HG03064 (cell line): ENCODE data around the gene NKPD1.

ENCODE experiments used
- ATAC-seq: cut with Tn5 transposase; IDR thresholded peaks from one replicate; pipeline ENCODE4 v1.9.1; 2021; ENCODE audit warnings: low read depth; ENCODE audit not compliant: unreplicated experiment

NKPD1 gene

DNA sequence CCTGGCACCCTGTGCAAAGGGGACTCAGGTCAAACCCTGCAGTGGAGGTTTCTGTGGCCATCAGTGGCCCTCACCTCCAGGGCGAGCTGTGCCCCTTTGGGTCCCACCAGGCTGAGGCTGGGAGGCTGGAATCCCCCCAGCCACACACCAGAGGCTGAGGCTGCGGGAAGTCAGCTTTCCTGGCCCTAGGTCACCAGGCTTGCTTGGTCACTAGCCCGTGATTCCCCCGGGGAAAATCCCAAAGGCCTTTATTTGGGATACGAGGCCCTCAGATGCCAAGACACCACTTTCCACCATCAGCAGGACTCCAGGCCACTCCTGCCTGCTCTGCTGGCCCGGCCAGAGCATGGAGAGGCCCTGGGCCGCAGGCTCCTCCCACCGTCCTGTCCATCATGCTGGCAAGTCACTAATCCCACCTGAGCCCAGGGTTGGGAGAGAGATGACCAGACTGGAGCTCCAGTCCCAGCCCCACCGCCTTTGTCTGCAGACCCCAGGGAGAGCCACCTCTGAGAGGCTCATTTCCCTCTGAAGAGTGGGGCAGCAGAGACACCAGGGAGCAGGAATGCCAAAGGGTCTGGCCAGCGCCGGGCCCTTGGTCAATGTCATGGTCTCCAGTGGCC lies 4.7 kb downstream of the NKPD1 start:
- ATAC-seq: no peak

DNA sequence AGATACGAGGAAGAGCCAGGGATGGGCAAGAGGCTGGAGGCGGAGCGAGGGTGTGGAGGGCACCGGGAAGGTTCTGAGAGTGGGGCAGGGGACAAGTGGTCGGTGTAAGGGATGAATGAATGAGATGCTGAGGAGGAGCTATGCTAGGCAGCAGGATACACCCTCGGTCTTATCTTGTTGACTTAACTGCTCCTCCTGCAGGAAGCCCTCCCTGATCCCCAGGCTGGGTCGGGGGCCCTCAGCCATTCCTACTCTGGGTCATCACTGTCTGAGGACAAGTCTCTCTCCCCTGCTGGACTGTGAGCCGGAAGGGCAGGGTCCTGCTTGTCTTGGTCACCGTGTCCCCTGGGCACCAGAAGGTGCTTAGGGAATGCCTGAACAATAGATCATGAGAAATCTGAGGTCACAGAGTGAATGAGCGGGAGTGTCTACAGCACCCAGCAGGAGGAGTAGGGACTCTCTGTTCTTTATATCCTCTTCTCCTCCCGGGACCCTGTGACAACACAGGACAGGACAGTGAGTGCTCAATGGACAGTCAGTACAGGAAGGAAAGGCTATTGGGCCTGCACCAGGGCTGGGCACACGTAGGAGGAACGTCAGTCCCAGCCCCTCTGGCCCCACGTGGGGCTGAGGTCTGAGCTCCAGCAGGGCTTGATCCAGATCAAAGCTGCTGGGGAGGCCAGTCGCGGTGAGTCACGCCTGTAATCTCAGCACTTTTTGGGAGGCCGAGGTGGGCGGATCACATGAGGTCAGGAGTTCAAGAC lies 6.5 kb downstream of the NKPD1 start:
- no peak for ATAC-seq

DNA sequence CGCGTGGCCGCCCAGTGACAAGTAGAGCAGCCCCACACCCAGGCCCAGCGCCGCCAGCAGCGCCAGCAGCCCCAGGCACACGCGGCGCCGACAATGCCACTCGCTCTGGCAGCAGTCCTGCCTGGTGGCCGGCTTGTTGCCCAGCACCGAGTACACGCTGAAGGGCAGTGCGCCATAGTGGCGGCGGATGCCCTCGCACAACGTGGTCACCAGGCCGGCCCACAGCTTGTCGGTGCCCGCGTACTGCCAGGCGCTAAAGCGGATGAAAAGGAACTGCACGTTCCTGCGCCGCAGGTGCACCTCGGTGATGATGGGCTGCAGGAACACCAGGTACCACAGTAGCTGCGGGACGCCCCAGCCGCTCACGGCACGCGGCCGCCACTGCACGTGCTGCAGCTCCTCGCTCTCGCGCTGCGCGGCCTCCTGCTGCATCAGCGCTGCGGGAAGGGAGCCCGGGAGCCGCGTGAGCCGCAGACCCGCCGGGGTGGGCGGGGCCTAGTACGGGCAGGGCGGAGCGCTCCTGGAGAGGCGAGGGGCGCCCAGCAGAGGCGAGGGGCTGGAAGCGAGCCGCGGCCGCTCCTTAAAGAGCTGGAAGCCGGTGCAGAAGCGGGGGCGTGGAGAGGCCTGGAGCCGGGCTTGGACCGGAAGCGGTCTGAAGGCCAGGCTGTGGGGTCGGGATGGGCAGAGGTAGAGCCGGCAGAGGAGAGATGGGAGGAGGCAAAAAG lies 7.3 kb downstream of the NKPD1 start:
- ATAC-seq: no peak

DNA sequence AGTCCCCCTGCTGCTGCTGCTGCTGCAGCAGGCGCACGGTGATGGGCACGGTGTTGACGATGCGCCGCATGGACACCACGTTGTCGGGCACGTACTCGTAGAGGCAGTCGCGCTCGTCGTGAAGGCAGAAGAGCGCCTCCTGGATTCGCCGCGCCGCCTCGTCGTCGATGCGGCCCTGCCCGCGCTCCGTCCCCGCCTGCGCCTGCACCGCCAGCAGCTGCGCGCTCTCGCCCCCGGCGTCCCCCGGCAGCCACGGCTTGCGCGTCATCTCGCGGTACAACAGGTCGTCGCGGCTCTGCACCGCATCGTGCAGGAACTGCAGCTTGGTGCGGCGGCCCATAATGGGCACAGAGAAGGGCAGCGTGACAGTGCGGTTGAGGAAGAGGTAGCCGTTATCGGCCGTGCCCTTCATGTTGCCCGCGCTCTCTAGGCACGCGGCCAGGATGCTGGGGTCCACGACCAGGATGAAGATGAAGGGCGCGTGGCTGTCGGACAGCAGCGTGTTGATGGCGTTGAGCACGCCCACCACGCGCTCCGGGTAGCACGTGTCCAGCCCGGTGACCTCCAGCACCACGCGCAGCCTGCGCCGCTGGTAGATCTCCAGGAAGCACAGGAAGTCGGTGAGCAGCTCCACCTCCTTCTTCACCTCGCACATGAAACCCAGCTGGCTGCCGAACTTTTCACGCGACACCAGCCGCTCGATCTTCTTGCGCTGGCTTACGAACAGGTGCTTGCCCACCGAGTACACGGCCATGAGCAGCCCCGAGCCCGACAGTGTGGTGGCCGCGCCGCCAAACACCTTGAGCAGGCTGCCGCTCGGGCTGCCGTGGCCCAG lies 8.1 kb downstream of the NKPD1 start:
- ATAC-seq: no peak

DNA sequence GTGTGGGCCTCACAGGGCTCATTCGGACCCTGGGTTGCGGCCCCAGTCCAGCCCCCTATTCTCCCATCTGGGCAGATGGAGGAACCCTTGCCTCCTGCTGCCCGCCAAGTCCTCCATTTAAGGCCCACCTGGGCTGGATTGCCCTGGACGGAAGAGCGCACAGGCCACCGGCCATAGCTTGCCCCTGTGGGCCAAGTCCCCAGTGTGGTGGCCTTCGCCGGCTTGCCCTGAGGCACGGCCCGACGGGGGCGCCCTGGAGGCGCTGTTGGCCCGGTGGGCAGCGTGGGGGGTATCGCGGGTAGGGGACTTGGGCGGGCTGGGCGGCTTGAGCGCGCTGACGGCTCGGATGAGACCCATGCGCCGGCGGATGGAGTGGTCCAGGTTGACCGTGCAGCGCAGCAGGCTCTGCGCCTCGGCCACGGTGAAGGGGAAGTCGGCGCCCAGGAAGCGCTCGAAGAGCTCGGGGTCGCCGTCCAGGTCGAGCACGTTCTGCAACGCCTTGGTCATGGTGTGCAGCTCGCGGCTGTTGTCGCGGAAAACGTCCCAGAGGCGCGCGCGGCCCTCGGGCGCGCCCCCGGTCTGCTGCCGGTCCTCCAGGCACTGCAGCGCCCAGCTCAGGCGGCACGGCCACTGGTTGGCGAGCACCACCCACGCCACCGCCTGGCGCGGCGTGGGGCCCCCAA lies 8.8 kb downstream of the NKPD1 start:
- no peak for ATAC-seq

DNA sequence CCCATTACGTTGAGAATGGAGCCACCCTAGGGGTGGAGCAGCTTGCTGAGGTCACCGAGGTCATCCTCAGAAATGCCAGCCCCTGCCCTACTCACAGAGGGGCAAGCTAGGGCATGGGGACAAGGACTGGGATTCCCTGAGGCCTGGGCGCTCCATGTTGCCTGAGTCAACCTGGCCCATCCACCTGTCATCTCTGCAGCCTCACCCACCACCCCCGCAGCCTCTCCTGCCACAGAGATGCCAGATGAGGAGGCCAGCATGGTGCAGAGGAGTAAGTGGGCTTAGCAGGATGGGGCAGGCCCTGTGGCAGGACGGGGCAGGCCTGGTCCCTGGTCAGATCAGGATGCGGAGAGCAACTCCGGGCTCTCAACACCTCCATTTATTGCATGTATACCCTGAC lies 9.5 kb downstream of the NKPD1 start:
- no peak for ATAC-seq

DNA sequence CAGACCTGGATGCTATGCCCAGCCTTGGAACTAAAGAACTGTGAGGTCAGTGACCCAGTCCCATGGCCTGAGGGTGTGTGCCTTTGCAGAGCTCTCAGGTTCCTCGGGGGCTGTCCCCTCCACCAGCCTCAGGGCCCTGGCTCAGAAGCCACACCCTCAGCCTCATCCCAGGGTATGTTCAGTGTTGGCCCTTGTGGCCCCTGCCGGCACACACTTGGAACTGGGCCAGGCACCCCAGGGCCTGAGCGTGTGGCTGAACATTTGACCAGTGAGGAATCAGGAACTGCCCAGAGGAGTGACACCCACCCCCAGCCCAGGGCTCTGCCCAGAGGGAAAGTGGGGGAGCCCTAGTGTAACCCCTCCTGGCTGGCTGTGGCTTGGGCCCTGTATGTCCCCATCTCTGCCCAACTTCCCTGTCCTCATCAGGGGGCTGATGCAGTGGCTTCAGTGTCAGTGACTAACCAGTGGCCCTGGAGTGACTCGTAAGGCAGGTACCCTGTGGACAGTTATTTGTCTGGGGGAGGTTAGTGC lies 10.0 kb downstream of the NKPD1 start:
- no peak for ATAC-seq

DNA sequence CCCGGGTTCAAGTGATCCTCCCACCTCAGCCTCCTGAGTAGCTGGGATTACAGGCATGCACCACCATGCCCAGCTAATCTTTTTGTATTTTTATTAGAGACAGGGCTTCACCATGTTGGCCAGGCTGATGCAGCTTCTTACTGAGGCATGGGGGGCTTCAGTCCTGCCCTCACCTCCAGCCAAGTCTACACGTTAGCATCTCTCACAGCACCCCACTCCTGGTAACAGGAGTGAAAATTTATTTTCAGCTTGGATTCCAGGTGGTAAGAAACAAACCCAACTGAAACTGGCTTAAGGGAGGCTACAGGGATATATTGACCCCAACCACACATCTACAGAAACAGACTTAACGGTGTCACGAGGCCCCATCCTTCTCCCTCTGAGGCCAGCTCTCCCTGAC lies 10.6 kb downstream of the NKPD1 start:
- ATAC-seq: no peak

DNA sequence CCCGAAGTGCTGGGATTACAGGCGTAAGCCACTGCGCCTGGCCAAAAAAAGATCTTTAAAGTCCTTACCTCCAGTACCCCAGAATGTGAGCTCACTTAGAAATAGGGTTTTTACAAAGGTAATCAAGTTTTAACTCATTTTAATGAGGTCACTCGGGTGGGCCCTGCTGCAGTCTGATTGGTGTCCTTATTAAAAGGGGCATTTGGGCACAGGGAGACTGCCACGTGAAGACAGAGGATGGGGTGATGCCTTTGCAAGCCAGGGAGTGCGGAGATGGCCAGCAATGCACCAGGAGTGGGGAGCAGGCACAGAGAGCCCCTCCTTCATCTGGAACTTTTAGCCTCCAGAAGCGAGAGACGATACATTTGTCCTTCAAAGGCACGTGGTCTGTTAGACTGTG lies 11.7 kb downstream of the NKPD1 start:
- ATAC-seq: no peak

DNA sequence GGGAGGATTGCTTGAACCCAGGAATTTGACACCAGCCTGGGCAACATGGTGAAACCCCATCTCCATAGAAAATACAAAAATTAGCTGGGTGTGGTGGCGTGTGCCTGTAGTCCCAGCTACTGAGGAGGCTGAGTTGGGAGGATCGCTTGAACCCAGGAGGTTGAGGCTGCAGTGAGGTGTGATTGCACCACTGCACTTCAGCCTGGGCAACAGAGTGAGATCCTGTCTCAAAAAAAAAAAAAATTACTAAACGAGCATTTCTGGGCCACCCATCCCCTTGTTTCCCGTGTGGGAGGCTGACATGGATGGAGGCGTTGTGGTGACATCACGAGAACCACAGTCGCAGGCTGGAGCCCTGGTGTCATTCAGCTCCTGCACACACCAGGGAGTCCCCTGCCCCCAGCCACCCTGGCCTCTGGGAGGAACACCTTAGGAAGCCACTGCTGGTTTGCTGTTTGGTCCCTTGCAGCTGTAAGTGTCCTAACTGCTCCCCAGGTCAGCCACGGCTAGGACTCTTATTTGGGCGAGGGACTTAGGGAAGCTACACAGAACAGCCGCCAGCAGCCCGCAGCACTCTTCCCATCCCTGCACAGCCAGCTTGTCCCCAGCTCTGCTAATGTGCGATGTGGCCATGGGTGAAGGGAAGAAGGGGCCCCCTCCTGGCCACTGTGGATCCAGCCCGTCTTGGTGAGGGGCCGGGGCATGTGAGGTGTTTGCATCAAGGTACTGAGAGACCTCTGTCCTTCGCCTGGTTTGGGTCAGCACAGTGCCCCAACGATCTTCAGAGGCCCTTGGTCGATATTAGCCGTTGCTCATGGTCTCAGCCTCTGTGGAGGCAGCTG lies 12.7 kb downstream of the NKPD1 start:
- no peak for ATAC-seq

DNA sequence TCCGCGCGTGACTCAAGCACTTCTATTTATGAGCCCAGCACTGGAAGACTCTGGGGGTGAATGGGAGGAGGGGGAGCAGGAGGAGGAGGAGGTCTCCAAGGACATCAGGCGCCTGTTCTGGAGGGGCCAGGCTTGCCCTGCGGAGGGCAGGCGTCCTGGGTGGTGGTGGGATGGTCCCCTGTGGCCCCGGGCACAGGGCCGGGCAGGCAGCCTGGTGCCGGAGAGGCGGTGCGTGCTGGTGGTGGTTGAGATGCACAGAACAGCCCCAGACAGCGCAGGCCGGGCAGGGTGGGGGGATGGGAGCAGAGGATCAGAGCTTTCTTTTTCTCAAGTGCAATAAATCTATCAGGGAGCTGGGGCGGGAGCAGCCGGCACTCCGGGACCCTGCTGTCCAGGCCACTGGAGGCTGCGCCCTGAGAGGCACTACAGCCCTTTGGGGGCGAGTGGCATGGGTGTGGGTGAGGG lies 14.0 kb downstream of the NKPD1 start:
- ATAC-seq: no peak

DNA sequence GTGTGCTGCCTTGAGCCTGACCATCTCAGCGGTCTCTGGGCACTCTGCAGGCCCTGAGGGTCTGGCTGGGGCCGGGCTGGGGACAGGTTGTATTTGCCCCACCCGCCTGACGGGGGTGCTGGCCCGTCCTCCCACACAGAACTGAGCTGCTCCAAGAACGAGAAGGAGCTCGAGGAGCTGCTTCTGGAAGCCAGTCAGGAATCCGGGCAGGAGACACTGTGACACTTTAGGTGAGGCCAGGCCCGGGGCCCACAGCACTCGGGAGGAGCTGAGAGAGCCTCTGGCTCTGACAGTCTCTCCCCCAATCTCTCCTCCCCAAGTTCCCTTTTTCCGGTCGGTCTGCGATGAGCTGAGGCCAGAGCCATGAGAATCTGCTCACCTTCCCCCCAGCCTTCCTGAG lies 14.5 kb downstream of the NKPD1 start:
- ATAC-seq: no peak

DNA sequence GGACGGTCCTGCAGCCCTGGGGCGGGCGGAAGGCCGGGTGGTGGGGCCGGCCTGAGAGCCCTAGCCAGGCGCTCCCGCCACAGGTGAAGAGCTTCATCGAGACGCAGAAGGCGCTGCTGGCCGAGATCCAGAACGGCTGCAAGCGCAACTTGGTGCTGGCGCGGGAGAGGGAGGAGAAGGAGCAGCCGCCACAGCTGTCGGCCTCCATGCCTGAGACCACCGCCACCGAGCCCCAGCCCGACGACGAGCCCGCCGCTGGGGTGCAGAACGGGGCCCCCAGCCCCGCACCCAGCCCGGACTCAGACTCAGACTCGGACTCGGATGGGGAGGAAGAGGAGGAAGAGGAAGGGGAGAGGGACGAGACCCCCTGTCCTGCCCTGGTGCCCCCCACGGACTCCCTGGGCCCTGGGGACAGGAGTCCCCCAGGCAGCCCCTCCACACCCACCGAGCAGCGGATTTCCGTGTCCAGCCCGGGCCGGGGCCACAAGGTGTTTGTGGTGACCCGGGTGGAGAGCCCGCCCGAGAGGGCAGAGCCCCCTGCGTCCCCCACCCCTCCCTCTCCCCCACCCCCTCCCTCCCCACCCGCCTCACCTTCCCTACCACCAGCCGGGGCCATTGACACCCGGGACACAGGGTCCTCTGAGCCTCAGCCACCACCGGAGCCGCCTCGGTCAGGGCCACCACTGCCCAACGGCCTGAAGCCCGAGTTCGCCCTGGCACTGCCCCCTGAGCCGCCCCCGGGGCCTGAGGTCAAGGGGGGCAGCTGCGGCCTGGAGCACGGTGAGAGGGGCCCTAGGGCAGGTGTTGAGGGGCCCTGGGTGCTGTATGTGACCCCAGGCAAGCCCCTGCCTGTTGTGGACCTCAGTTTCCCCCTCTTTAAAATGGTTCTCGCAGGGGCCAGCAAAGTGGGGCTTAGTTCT lies 15.3 kb downstream of the NKPD1 start:
- no peak for ATAC-seq

DNA sequence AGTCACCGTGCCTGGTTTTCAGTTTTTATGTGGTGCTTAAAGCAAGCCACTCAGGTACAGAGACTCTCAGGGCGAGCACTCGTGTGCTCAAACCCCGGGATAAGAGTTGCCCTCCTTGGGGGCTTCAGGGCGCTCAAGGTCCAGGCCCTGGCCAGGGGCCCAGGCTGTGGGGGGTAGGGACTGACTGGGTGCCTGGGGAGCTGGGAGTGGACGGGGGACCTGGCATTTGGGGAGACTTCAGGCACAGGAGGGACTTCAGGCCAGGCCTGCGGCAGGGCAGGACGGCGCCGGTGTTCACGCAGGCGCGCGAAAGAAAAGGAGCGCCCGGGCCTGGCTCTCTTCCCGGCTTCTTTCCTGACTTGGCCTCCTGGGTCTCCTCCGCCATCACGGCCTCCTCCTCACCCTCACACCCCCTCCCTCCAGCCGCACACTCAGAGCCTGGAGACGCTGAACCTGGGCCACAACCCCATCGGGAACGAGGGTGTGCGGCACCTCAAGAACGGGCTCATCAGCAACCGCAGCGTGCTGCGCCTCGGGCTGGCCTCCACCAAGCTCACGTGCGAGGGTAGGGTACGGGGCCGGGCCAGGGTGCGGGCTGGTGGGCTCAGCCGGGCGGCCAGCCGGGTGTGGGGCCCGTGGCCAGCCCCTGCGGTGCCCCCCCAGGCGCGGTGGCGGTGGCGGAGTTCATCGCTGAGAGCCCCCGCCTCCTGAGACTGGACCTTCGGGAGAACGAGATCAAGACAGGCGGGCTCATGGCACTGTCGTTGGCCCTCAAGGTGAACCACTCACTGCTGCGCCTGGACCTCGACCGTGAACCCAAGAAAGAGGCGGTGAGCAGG lies 16.1 kb downstream of the NKPD1 start:
- no peak for ATAC-seq

DNA sequence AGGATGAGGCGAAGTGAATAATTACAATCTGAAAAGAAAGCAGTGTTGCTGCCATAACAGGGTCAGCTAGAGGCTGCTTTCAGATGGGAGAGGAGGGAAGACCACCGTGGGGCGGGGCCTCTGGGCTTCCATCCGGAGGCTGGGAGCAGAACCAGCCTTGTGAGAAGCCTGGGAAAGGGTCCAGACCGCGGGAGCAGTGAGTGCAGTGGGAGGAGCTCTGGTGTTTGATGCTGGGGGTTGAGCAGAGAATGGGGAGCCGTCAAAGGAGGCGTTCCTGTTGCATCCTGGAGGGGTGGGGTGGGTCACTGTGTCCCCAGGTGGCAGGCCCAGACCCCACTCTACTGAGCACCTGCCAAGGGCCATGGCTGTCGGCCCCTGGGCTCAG lies 18.1 kb downstream of the NKPD1 start:
- ATAC-seq: no peak

DNA sequence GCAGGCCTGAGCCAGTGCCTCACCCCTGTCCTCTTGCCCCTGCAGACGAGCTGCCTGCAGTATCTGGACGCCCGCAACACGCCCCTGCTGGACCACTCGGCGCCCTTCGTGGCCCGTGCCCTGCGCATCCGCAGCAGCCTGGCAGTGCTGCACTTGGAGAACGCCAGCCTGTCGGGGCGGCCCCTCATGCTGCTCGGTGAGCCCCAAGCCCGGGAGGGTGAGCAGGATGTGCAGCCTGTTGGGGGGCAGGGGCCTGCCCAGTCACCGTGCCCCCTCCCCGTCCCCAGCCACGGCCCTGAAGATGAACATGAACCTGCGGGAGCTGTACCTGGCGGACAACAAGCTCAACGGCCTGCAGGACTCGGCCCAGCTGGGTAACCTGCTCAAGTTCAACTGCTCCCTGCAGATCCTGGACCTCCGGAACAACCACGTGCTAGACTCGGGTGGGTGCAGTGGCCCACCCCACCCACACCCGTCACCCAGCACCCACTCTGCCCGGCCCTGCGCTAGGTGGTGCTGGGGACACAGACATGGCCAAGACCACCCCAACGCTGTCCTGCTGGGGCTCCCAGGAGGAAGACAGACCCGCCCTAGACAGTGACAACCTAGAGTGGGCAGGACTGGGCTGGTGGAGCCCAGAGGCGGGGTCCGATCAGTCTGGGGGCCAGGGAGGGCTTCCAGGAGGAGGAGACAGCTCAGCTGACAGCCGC lies 18.6 kb downstream of the NKPD1 start:
- ATAC-seq: no peak
